Upper lobe of right lung (tissue), 1 donor: Measurements from ENCODE around the gene LGALS4. TPM values are rescaled to one million over a fixed set of nuclear protein-coding genes. Genes with fewer than 3 reads are reported as not detected.
"Not testable (repeated sequence)": the region's sequence is repeated elsewhere in the genome, so short reads cannot be mapped to it uniquely, and the experiment has no call there.

Experiments
- ATAC-seq: fragments of 200-7000 bp; cut with Tn5 transposase; one replicate; pipeline ENCODE4 v1.9.1; 2020; ENCODE audit warnings: mild to moderate bottlenecking, moderate library complexity
- DNase-seq: peaks from one replicate; pipeline ENCODE4 v3.0.0-alpha.2; 2020
- H3K27ac ChIP-seq: fragments of 200-600 bp; one replicate; pipeline ENCODE4 v1.8.0; 2022
- H3K27me3 ChIP-seq: fragments of 200-600 bp; one replicate; pipeline ENCODE4 v1.8.0; 2022; ENCODE audit warnings: mild to moderate bottlenecking
- H3K36me3 ChIP-seq: fragments of 200-600 bp; one replicate; pipeline ENCODE4 v1.8.0; 2022
- H3K4me1 ChIP-seq: fragments of 200-600 bp; one replicate; pipeline ENCODE4 v1.8.0; 2022
- H3K4me3 ChIP-seq: fragments of 200-600 bp; one replicate; pipeline ENCODE4 v1.8.0; 2022; ENCODE audit warnings: mild to moderate bottlenecking
- H3K9me3 ChIP-seq: fragments of 200-600 bp; one replicate; pipeline ENCODE4 v1.8.0; 2022
- intact Hi-C: fragments of 100-400 bp; cut with DNase I; formaldehyde crosslinking; loops from one replicate; pipeline ENCODE4 v1.11.0; 2022
- total RNA-seq: library from RNA; stranded (reverse); fragmentation: NEBNext Ultra II Directional; extraction: Animal tissue kit (Norgen Biotek cat#: 25700); gene quantifications from one replicate; pipeline ENCODE4 v1.2.1, GENCODE V29; 2021
- TF ChIP-seq, protein P1 (sequence below): fragments of 200-600 bp; IDR thresholded peaks from one replicate; pipeline ENCODE4 v1.8.0; 2022; ENCODE audit warnings: antibody characterized with exemption
- donor health status: DM: no; HTN: yes; CAD: no; lungs with severe emphysema.

LGALS4 gene
- total RNA-seq, 1 donor from 2014 or later, result 3.7 TPM

DNA sequence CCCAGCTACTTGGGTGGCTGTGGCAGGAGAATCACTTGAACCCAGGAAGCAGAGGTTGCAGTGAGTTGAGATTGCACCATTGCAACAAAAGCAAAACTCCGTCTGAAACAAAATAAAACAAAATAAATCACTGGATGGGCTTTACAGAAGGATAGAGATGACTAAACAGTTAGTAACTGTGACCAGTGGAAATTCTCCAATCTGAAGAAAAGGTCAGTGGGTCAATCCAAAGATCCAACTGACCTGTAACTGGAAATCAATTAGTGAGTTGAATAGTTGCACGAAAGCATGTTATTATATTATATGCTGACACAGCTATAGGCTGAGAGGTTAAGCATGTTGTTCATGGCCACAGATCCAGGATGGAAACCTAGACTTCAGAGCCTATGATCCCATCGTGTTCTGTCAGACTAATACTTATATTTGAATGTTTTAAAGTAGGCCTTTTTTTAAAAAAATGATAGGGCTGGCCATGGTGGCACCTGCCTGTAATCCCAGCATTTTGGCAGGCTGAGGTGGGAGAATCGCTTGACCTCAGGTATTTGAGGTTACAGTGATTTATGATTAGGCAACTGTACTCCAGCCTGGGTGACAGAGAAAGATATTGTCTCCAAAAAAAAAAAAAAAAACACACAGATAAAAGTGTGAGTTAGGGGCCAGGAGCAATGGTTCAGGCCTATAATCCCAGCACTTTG, 17.4 kb upstream of the LGALS4 start:
- Histone ChIP-seq H3K4me3 (peak overlapping the region; percentile 80), H3K9me3 (no peaks in the 10 kb centered on the region), H3K4me1 (peaks cover 23% of the 10 kb centered on the region), H3K27me3 (no peaks in the 10 kb centered on the region), H3K27ac (peak overlapping the region; percentile 93), H3K36me3 (peaks cover 45% of the 10 kb centered on the region)
- intact Hi-C loops, result no loop called here
- DNase-seq (no peak), ATAC-seq (no peak)
- TF ChIP-seq, protein P1, sequence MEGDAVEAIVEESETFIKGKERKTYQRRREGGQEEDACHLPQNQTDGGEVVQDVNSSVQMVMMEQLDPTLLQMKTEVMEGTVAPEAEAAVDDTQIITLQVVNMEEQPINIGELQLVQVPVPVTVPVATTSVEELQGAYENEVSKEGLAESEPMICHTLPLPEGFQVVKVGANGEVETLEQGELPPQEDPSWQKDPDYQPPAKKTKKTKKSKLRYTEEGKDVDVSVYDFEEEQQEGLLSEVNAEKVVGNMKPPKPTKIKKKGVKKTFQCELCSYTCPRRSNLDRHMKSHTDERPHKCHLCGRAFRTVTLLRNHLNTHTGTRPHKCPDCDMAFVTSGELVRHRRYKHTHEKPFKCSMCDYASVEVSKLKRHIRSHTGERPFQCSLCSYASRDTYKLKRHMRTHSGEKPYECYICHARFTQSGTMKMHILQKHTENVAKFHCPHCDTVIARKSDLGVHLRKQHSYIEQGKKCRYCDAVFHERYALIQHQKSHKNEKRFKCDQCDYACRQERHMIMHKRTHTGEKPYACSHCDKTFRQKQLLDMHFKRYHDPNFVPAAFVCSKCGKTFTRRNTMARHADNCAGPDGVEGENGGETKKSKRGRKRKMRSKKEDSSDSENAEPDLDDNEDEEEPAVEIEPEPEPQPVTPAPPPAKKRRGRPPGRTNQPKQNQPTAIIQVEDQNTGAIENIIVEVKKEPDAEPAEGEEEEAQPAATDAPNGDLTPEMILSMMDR, result no peak

GRCh38 chr19:38829203-38829602, 16.5 kb upstream of the LGALS4 start:
- H3K4me3 ChIP-seq, DNase-seq, intact Hi-C loops, ATAC-seq, H3K27ac ChIP-seq, H3K9me3 ChIP-seq, H3K27me3 ChIP-seq: not testable (repeated sequence)
- H3K4me1 ChIP-seq, result peaks cover 23% of the 10 kb centered on the region
- peaks cover 52% of the 10 kb centered on the region for H3K36me3 ChIP-seq

GRCh38 chr19:38826856-38827551, 14.3 kb upstream of the LGALS4 start:
- H3K36me3 ChIP-seq, result peaks cover 61% of the 10 kb centered on the region

GRCh38 chr19:38825936-38826335, 13.2 kb upstream of the LGALS4 start:
- H3K9me3 ChIP-seq, DNase-seq, intact Hi-C loops, H3K27ac ChIP-seq, H3K4me3 ChIP-seq, H3K27me3 ChIP-seq, ATAC-seq: not testable (repeated sequence)
- H3K36me3 ChIP-seq, result peaks cover 61% of the 10 kb centered on the region
- H3K4me1 ChIP-seq, result peaks cover 22% of the 10 kb centered on the region

More at GRCh38 chr19:38826856-38827551, 14.3 kb upstream of the LGALS4 start:
- Histone ChIP-seq H3K27ac (no peak overlapping the region), H3K27me3 (no peaks in the 10 kb centered on the region), H3K4me1 (peaks cover 23% of the 10 kb centered on the region), H3K9me3 (no peaks in the 10 kb centered on the region), H3K4me3 (no peak overlapping the region)
- TF ChIP-seq, protein P1, result no peak
- no peak for DNase-seq
- intact Hi-C loops, result no loop called here
- no peak for ATAC-seq

DNA sequence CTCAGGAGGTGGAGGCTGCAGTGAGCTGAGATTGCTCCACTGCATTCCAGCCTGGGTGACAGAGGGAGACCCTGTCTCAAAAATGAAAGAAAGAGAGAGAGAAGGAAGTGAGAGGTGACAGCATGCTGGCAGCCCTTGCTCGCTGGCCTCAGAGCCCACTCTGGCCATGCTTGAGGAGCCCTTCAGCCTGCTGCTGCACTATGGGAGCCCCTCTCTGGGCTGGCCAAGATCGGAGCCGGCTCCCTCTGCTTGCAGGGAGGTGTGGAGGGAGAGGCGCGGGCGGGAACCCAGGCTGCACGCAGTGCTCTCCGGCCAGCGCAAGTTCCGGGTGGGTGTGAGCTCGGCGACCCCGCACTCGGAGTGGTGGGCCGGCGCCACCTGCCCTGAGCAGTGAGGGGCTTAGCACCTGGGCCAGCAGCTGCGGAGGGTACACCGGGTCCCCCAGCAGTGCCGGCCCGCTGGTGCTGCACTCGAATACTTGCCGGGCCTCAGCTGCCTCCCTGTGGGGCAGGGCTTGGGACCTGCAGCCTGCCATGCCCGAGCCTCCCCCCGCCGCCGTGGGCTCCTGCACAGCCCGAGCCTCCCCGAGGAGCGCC, 8.6 kb upstream of the LGALS4 start:
- H3K27ac ChIP-seq, DNase-seq, H3K9me3 ChIP-seq, H3K4me1 ChIP-seq, H3K27me3 ChIP-seq, intact Hi-C loops, H3K4me3 ChIP-seq, ATAC-seq: not testable (repeated sequence)
- peaks cover 59% of the 10 kb centered on the region for H3K36me3 ChIP-seq

DNA sequence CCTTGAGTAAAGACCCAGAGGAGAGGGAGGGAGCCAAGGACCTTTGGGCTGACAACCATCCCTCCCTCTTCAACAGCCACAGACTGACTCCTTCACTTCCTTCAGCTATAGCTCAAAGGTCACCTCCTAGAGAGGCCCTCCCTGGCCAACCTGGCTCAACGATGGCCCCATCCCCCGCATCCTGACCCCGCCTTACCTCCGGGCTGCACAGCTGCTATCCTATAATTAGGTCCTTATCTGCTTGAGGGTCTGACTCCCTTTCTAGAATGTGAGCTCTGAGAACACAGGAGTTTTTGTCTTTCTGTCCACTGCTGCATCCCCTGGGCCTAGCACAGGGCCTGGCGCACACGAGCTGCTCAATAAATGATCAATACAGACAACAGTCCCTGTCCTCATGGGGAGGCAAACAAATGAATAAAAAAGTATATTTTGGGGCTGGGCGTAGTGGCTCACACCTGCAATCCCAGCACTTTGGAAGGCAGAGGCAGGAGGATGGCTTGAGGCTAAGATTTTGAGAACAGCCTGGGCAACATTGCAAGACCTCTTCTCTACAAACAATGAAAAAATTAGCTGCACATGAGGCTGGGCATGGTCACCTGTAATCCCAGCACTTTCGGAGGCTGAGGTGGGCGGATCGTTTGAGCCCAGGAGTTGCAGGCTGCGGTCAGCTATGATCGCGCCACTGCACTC, 6.6 kb upstream of the LGALS4 start:
- Histone ChIP-seq H3K4me1 (no peaks in the 10 kb centered on the region), H3K4me3 (no peak overlapping the region), H3K27ac (no peak overlapping the region), H3K36me3 (peaks cover 58% of the 10 kb centered on the region), H3K27me3 (no peaks in the 10 kb centered on the region), H3K9me3 (no peaks in the 10 kb centered on the region)
- ATAC-seq (peak; percentile 21), DNase-seq (no peak)
- intact Hi-C loops, result no loop called here
- TF ChIP-seq, protein P1, result no peak
